ENCODE results near the gene SMURF1. TPM values are rescaled to one million over a fixed set of nuclear protein-coding genes. Genes with fewer than 3 reads are reported as not detected.

SMURF1 gene
- total RNA-seq, 6 experiments from 2014 or later: 8.8 to 14.1 (median 10.9) TPM

GRCh38 chr7:99173787-99174186, 29.9 kb upstream of the SMURF1 start:
- TF ChIP-seq CTCF (IDR thresholded peaks at IDR 0.05): no peak
- TF ChIP-seq POLR2A (IDR thresholded peaks at IDR 0.05): no peak
- ATAC-seq (peak; percentile 53 to 73 (median 62)), DNase-seq (peak; percentile 52 to 76 (median 72))
- Histone ChIP-seq H3K27me3 (no peaks in the 10 kb centered on the region), H3K4me3 (no peak overlapping the region), H3K4me1 (peaks cover 0 to 22% (median 10%) of the 10 kb centered on the region in 4 donors), H3K27ac (peak overlapping the region in 2 of 3 donors; percentile 31 to 34), H3K9me3 (no peaks in the 10 kb centered on the region), H3K36me3 (no peaks in the 10 kb centered on the region)
- intact Hi-C loops (cut with DNase I): no loop called here
- WGBS (ENCODE audit: insufficient coverage, low coverage, low lambda C conversion rate, missing lambda C conversion rate): 17% methylated on average over 6 of the region's 6 CpGs

- 62% methylated on average over 3 of the region's 4 CpGs for WGBS (ENCODE audit: insufficient coverage, low coverage, low lambda C conversion rate, missing lambda C conversion rate)
- TF ChIP-seq POLR2A (IDR thresholded peaks at IDR 0.05) (no peak), CTCF (IDR thresholded peaks at IDR 0.05) (no peak)
- Histone ChIP-seq H3K9me3 (no peaks in the 10 kb centered on the region), H3K4me1 (peaks cover 0 to 22% (median 10%) of the 10 kb centered on the region in 4 donors), H3K36me3 (no peaks in the 10 kb centered on the region), H3K27me3 (no peaks in the 10 kb centered on the region), H3K4me3 (no peak overlapping the region), H3K27ac (no peak overlapping the region)
- intact Hi-C loops (cut with DNase I): no loop called here
- DNase-seq (no peak), ATAC-seq (peak in 2 of 4 donors; percentile 14 to 48)
Measured at GRCh38 chr7:99171731-99172130, 27.8 kb upstream of the SMURF1 start.

GRCh38 chr7:99170730-99171074, 26.8 kb upstream of the SMURF1 start:
- peaks cover 0 to 22% (median 10%) of the 10 kb centered on the region in 4 donors for H3K4me1 ChIP-seq
- TF ChIP-seq CTCF (IDR thresholded peaks at IDR 0.05): no peak
- TF ChIP-seq POLR2A (IDR thresholded peaks at IDR 0.05): no peak
- no peaks in the 10 kb centered on the region for H3K36me3 ChIP-seq
- peak; percentile 38 to 75 (median 61) for DNase-seq
- no peaks in the 10 kb centered on the region for H3K9me3 ChIP-seq
- peak; percentile 81 to 90 (median 85) for ATAC-seq
- peak overlapping the region in 2 of 3 donors; percentile 46 to 75 for H3K27ac ChIP-seq
- H3K4me3 ChIP-seq: no peak overlapping the region
- intact Hi-C loops (cut with DNase I): no loop called here
- WGBS (ENCODE audit: insufficient coverage, low coverage, low lambda C conversion rate, missing lambda C conversion rate): 49% methylated on average over 3 of the region's 3 CpGs
- H3K27me3 ChIP-seq: no peaks in the 10 kb centered on the region

GRCh38 chr7:99170065-99170729, 26.3 kb upstream of the SMURF1 start:
- TF ChIP-seq CTCF (IDR thresholded peaks at IDR 0.05) (no peak), POLR2A (IDR thresholded peaks at IDR 0.05) (no peak)
- H3K9me3 ChIP-seq: no peaks in the 10 kb centered on the region
- 29% methylated on average over 5 of the region's 6 CpGs for WGBS (ENCODE audit: insufficient coverage, low coverage, low lambda C conversion rate, missing lambda C conversion rate)
- peak in 3 of 4 donors; percentile 7 to 40 (median 21) for ATAC-seq
- no peak overlapping the region for H3K4me3 ChIP-seq
- intact Hi-C loops (cut with DNase I): no loop called here
- no peaks in the 10 kb centered on the region for H3K27me3 ChIP-seq
- no peak for DNase-seq
- peak overlapping the region in 2 of 3 donors; percentile 46 to 75 for H3K27ac ChIP-seq
- no peaks in the 10 kb centered on the region for H3K36me3 ChIP-seq
- peaks cover 0 to 22% (median 10%) of the 10 kb centered on the region in 4 donors for H3K4me1 ChIP-seq
